VCaP (cell line): ENCODE measurements around the gene DUS2.
"Not testable (repeated sequence)": the region's sequence is repeated elsewhere in the genome, so short reads cannot be mapped to it uniquely, and the experiment has no call there.

ENCODE experiments used
- H3K27ac ChIP-seq: fragments of 450-650 bp; 2 replicates; pipeline ENCODE4 v1.5.1; 2017
- TF ChIP-seq, protein P1 (sequence below): fragments of 450-650 bp; conservative IDR thresholded peaks from 2 replicates; pipeline ENCODE4 v1.5.1; 2017; ENCODE audit warnings: mild to moderate bottlenecking, moderate library complexity

The DUS2 gene

DNA sequence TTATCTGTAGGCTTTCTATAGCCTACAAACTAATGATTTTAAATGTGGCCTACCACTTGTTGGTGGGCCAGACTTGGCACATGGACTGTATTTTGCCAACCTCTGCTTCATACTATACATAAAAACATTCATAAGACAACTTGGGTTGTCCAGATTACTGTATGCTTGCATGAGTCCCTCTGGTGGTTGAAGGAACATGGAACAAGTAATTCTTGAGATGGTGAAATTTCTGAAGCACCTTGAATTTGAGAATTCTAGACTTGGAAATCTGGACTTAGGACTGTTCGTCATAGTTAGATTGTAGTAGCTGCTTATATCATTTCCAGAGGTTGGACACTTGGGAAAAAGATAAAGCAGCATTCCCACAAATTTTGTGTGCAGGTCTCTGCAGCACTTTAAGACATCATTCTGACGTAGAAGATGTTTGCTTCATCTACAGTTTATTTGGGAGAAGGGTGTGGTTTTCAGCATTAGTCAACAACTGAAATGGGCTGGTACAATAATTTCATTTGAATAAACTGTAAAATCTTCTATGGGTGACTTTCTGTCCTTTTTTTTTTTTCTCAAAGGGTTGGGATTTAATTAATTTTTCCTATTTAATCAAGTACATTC lies 93.3 kb downstream of the DUS2 start:
- TF ChIP-seq, protein P1, sequence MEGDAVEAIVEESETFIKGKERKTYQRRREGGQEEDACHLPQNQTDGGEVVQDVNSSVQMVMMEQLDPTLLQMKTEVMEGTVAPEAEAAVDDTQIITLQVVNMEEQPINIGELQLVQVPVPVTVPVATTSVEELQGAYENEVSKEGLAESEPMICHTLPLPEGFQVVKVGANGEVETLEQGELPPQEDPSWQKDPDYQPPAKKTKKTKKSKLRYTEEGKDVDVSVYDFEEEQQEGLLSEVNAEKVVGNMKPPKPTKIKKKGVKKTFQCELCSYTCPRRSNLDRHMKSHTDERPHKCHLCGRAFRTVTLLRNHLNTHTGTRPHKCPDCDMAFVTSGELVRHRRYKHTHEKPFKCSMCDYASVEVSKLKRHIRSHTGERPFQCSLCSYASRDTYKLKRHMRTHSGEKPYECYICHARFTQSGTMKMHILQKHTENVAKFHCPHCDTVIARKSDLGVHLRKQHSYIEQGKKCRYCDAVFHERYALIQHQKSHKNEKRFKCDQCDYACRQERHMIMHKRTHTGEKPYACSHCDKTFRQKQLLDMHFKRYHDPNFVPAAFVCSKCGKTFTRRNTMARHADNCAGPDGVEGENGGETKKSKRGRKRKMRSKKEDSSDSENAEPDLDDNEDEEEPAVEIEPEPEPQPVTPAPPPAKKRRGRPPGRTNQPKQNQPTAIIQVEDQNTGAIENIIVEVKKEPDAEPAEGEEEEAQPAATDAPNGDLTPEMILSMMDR = peak; percentile 70
- no peak overlapping the region for H3K27ac ChIP-seq

DNA sequence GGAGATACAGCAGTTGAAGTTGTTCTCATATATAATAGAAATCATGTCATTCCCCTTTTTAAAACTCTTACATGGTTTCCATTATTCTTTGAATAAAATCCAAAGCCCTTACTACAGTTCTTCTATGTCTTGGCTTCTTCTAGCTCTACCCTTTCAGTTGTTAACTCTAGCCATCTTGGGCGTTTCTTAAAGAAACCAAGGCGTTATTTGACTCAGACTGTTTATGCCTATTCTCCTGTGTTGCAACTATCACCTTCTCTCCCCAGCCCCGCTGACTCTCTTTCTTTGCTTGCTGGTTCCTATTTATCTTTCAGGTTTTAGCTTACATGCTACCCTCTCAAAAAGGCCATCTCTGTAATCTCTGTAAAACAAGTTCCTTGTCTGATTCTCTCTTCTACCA lies 94.8 kb downstream of the DUS2 start:
- TF ChIP-seq, protein P1 = no peak
- no peak overlapping the region for H3K27ac ChIP-seq

DNA sequence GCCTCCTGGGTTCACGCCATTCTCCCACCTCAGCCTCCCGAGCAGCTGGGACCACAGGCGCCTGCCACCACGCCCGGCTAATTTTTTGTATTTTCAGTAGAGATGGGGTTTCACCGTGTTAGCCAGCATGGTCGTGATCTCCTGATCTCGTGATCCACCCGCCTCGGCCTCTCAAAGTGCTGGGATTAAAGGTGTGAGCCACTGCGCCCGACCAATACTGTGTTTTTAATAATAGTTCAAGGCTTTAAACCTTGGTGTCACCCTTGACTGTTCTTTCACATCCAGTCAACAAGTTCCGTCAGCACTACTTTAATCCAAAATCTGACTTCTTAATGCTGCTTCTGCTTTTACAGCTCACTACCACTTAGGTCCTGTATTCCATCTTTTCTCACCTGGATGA lies 95.9 kb downstream of the DUS2 start:
- H3K27ac ChIP-seq = not testable (repeated sequence)

DNA sequence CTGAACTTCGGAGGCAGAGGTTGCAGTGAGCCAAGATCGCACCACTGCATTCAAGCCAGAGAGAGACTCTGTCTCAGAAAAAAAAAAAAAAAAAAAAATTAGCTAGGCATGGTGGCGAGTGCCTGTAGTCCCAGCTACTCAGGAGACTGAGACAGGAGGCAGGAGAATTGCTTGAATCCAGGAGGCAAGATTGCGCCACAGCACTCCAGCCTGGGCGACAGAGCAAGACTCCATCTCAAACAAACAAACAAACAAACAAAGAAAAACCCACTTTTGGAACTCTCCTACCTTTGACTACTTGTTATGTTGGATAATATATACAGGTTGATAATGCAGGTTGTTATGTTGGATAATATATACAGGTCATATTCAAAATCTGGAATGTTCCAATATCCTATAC lies 97.4 kb downstream of the DUS2 start:
- H3K27ac ChIP-seq = not testable (repeated sequence)

DNA sequence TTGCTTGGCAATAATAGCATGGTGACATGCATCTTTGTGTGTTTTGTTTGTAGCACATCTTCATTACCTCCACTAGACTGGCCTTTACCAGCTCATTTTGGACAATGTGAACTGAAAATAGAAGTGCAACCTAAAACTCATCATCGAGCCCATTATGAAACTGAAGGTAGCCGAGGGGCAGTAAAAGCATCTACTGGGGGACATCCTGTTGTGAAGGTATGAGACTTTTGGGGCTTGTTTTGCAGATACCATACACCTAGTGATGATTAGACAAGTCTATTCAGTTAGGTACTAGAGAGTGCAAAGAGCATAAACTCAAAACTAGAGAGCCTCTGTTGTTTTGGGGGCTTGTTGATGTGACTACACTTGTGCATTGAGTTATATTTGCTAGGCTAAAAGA lies 103.3 kb downstream of the DUS2 start:
- TF ChIP-seq, protein P1 = no peak
- no peak overlapping the region for H3K27ac ChIP-seq

DNA sequence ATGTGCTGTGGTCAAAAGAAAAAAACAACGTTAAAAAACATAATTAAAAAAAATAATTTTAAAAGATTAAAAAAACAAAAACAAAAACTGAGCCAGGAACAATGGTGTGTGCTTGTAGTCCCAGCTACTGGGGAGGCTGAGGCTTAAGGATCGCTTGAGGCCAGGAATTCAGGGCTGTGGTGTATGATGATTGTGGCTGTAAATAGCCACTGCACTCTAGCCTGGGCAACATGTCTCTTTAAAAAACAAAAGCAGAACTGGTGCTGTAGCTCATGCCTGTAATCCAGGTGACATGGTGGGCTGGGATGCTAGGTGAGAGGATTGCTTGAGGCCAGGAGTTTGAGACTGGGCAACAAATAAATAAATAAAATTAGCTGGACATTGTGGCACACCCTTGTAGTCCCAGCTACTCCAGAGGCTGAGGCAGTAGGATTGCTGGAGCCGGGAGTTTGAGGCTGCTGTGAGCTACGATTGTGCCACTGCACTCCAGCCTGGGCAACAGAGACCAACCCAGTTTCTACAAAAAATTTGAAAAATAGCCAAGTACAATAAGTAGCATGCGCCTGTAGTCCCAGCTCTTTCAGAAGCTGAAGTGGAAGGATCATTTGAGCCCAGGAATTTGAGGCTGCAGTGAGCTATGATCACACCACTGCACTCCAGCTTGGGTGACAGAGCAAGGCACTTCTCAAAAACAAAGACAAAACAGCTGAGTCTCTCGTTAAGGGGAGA lies 105.7 kb downstream of the DUS2 start:
- TF ChIP-seq, protein P1 = no peak
- no peak overlapping the region for H3K27ac ChIP-seq
